Measurements from ENCODE around the gene PTPN1.

PTPN1 gene

DNA sequence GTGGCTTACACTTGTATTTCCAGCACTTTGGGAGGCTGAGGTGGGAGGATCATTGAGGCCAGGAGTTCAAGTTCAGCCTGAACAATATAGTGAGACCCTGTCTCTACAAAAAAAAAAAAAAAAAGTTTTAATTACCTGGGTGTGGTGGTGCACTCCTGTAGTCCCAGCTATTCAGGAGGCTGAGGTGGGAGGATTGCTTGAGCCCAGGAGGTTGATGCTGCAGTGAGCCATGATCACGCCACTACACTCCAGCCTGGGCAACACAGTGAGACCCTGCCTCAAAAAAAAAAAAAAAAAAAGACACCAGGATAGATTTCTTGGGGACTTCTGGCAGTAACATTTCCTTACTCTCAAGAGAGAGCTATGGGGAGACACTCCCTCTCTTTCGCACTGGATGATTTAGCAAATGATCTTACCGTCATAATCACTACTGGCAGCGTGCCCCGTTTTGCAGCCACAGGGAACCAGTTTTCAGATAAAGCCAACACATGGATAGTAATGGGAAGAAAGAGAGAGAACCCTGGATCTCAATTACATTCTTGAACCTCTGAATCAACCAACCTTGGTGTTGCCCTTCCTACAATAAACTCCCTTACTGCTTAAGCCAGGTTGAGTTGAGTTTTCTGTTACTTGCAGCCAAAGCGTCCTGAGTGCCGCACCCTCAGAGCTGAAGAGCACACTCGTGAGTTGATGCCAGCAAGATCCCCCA lies 18.1 kb upstream of the PTPN1 start:
- peaks cover 0 to 2% of the 10 kb centered on the region in 2 donors for H3K4me1 ChIP-seq (ENCODE audit: control insufficient read depth in 2 of 2, insufficient read depth in 1 of 2, low read depth in 1 of 2, low read length in 2 of 2)
- WGBS, 2 donors (ENCODE audit: extremely low coverage in 2 of 2, insufficient read length in 2 of 2, insufficient replicate concordance in 1 of 2): no CpG with 5 or more reads among the region's 8 CpGs

DNA sequence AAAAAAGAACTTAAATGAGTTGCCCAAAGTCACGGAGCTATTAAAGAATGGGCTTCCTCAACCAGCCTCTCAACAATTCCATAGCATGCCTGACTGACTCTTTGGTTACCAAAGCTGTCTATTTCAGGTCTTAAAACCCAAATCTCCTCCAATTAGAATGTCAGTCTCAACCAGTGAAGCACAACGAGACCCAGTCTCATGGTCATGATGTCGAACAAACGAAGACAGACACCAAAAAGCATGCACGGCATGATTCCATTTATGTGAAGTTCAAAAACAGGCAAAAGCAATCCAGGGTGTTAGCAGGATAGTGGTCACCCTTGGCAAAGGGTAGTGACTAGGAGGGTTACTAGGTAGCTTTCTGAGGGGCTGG lies 16.3 kb upstream of the PTPN1 start:
- Histone ChIP-seq H2BK5ac (ENCODE audit: low read length) (no peak overlapping the region), H3K14ac (ENCODE audit: low read length) (no peak overlapping the region), H3K4me3 (ENCODE audit: low read length in 2 of 2) (no peak overlapping the region), H3K9me3 (replicated peaks in 1 of 2; ENCODE audit: control insufficient read depth in 2 of 2, insufficient read depth in 1 of 2, low read depth in 1 of 2, low read length in 2 of 2) (no peaks in the 10 kb centered on the region), H4K91ac (ENCODE audit: low read depth, low read length, poor library complexity) (no peak overlapping the region), H3K36me3 (replicated peaks in 1 of 2; ENCODE audit: control insufficient read depth in 2 of 2, insufficient read depth in 2 of 2, low read length in 2 of 2) (no peaks in the 10 kb centered on the region), H2BK15ac (ENCODE audit: low read length) (no peak overlapping the region), H4K8ac (ENCODE audit: low read depth, low read length) (no peak overlapping the region), H2AK5ac (ENCODE audit: low read depth, low read length) (no peak overlapping the region), H3K27ac (replicated peaks; ENCODE audit: low read length) (no peak overlapping the region), H3K18ac (ENCODE audit: low read length) (no peak overlapping the region), H3K4me1 (ENCODE audit: control insufficient read depth in 2 of 2, insufficient read depth in 1 of 2, low read depth in 1 of 2, low read length in 2 of 2) (peaks cover 0 to 2% of the 10 kb centered on the region in 2 donors), H3K27me3 (ENCODE audit: control insufficient read depth in 3 of 3, insufficient read depth in 3 of 3, low read depth in 1 of 3, low read length in 3 of 3) (no peaks in the 10 kb centered on the region), H3K9ac (ENCODE audit: low read depth, low read length, poor library complexity) (no peak overlapping the region), H3K4ac (ENCODE audit: low read length) (no peak overlapping the region), H3K23ac (ENCODE audit: low read depth, low read length, poor library complexity) (no peak overlapping the region), H2BK120ac (ENCODE audit: low read depth, low read length) (no peak overlapping the region), H3K79me1 (ENCODE audit: low read depth, low read length) (no peaks in the 10 kb centered on the region), H3K4me2 (ENCODE audit: insufficient read depth, low read length, poor library complexity, severe bottlenecking) (no peak overlapping the region), H2AFZ (ENCODE audit: low read length) (no peak overlapping the region), H2BK12ac (ENCODE audit: low read length) (no peak overlapping the region)
- DNase-seq (ENCODE audit: low spot score): no peak
- no CpG with 5 or more reads among the region's 5 CpGs for WGBS, 2 donors (ENCODE audit: extremely low coverage in 2 of 2, insufficient read length in 2 of 2, insufficient replicate concordance in 1 of 2)

More for the DNA sequence above, 18.1 kb upstream of the PTPN1 start:
- Histone ChIP-seq H4K8ac (ENCODE audit: low read depth, low read length) (no peak overlapping the region), H3K4me3 (ENCODE audit: low read length in 2 of 2) (no peak overlapping the region), H2BK15ac (ENCODE audit: low read length) (no peak overlapping the region), H3K27me3 (ENCODE audit: control insufficient read depth in 3 of 3, insufficient read depth in 3 of 3, low read depth in 1 of 3, low read length in 3 of 3) (no peaks in the 10 kb centered on the region), H3K18ac (ENCODE audit: low read length) (no peak overlapping the region), H2AFZ (ENCODE audit: low read length) (no peak overlapping the region), H3K4me2 (ENCODE audit: insufficient read depth, low read length, poor library complexity, severe bottlenecking) (no peak overlapping the region), H3K9me3 (replicated peaks in 1 of 2; ENCODE audit: control insufficient read depth in 2 of 2, insufficient read depth in 1 of 2, low read depth in 1 of 2, low read length in 2 of 2) (no peaks in the 10 kb centered on the region), H2AK5ac (ENCODE audit: low read depth, low read length) (no peak overlapping the region), H3K4ac (ENCODE audit: low read length) (no peak overlapping the region), H2BK120ac (ENCODE audit: low read depth, low read length) (no peak overlapping the region), H2BK12ac (ENCODE audit: low read length) (no peak overlapping the region), H3K79me1 (ENCODE audit: low read depth, low read length) (no peaks in the 10 kb centered on the region), H2BK5ac (ENCODE audit: low read length) (no peak overlapping the region), H3K27ac (replicated peaks; ENCODE audit: low read length) (no peak overlapping the region), H3K23ac (ENCODE audit: low read depth, low read length, poor library complexity) (no peak overlapping the region), H3K36me3 (replicated peaks in 1 of 2; ENCODE audit: control insufficient read depth in 2 of 2, insufficient read depth in 2 of 2, low read length in 2 of 2) (no peaks in the 10 kb centered on the region), H3K9ac (ENCODE audit: low read depth, low read length, poor library complexity) (no peak overlapping the region), H4K91ac (ENCODE audit: low read depth, low read length, poor library complexity) (no peak overlapping the region), H3K14ac (ENCODE audit: low read length) (no peak overlapping the region)
- DNase-seq (ENCODE audit: low spot score): no peak

DNA sequence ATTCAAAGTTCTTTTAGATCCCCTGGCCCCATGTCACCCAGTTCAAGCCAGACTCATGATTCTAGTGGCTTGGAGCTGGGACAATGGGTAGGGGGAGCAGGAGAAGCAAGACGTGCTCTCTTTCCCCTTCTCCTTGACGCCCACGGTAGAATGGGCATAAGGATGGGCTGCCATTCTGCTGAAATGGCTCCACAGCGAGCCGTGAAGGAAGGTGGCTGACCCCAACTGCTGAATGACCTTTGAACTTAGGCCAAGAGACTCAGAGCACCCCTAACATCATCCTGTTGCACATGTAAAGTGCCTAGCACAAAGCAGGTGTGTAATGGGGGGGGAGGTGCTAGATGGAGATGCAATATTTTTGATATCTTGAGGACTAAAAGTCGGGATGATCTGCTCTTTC lies 15.8 kb upstream of the PTPN1 start:
- no peaks in the 10 kb centered on the region for H3K27me3 ChIP-seq (ENCODE audit: control insufficient read depth in 3 of 3, insufficient read depth in 3 of 3, low read depth in 1 of 3, low read length in 3 of 3)
- H3K36me3 ChIP-seq (replicated peaks in 1 of 2; ENCODE audit: control insufficient read depth in 2 of 2, insufficient read depth in 2 of 2, low read length in 2 of 2): no peaks in the 10 kb centered on the region
- H3K79me1 ChIP-seq (ENCODE audit: low read depth, low read length): no peaks in the 10 kb centered on the region
- H2BK120ac ChIP-seq (ENCODE audit: low read depth, low read length): no peak overlapping the region
- no peak overlapping the region for H3K27ac ChIP-seq (replicated peaks; ENCODE audit: low read length)
- no peak overlapping the region for H4K91ac ChIP-seq (ENCODE audit: low read depth, low read length, poor library complexity)
- no peak for DNase-seq (ENCODE audit: low spot score)
- no peak overlapping the region for H2AFZ ChIP-seq (ENCODE audit: low read length)
- H2AK5ac ChIP-seq (ENCODE audit: low read depth, low read length): no peak overlapping the region
- no CpG with 5 or more reads among the region's 6 CpGs for WGBS, 2 donors (ENCODE audit: extremely low coverage in 2 of 2, insufficient read length in 2 of 2, insufficient replicate concordance in 1 of 2)
- no peak overlapping the region for H3K4me3 ChIP-seq (ENCODE audit: low read length in 2 of 2)
- no peaks in the 10 kb centered on the region for H3K9me3 ChIP-seq (replicated peaks in 1 of 2; ENCODE audit: control insufficient read depth in 2 of 2, insufficient read depth in 1 of 2, low read depth in 1 of 2, low read length in 2 of 2)
- H3K4me1 ChIP-seq (ENCODE audit: control insufficient read depth in 2 of 2, insufficient read depth in 1 of 2, low read depth in 1 of 2, low read length in 2 of 2): peaks cover 0 to 2% of the 10 kb centered on the region in 2 donors
- peak overlapping the region; percentile 67 for H3K23ac ChIP-seq (ENCODE audit: low read depth, low read length, poor library complexity)
- no peak overlapping the region for H2BK5ac ChIP-seq (ENCODE audit: low read length)
- H3K9ac ChIP-seq (ENCODE audit: low read depth, low read length, poor library complexity): peak overlapping the region; percentile 16
- H3K14ac ChIP-seq (ENCODE audit: low read length): peak overlapping the region; percentile 27
- H3K4me2 ChIP-seq (ENCODE audit: insufficient read depth, low read length, poor library complexity, severe bottlenecking): peak overlapping the region; percentile 14
- H2BK12ac ChIP-seq (ENCODE audit: low read length): no peak overlapping the region
- no peak overlapping the region for H2BK15ac ChIP-seq (ENCODE audit: low read length)
- no peak overlapping the region for H4K8ac ChIP-seq (ENCODE audit: low read depth, low read length)
- peak overlapping the region; percentile 85 for H3K4ac ChIP-seq (ENCODE audit: low read length)
- no peak overlapping the region for H3K18ac ChIP-seq (ENCODE audit: low read length)

DNA sequence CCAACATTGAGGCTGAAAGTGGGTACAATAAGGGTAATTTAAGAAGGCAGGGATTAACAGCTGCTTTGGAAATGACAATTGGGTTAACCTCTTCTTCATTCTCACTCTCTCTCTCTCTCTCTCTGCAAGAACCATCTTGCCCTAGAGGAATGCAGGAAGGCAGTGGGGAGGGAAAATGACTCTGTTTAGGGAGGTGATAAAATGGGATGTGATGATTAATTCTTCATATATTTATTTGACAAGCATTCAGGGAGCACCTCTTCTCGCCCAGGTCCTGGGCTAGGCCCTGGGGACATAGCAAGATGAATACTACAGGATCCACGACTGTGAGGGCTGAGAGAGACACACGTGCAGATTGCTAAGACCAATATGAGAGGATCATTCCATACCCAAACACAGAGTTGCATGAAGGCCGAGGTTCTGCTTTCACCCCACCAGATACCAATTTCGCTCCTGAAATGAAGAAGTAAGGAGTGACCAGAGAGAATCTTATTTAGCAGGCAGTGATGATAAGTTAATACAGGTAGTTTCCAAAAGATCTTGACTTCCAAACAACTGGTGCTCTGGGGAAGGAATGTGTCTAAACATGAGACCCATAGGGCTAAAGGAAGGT lies 13.3 kb upstream of the PTPN1 start:
- Histone ChIP-seq H4K8ac (ENCODE audit: low read depth, low read length) (no peak overlapping the region), H3K9ac (ENCODE audit: low read depth, low read length, poor library complexity) (no peak overlapping the region), H3K4ac (ENCODE audit: low read length) (no peak overlapping the region), H2BK5ac (ENCODE audit: low read length) (no peak overlapping the region), H2BK12ac (ENCODE audit: low read length) (no peak overlapping the region), H3K27me3 (ENCODE audit: control insufficient read depth in 3 of 3, insufficient read depth in 3 of 3, low read depth in 1 of 3, low read length in 3 of 3) (no peaks in the 10 kb centered on the region), H3K4me2 (ENCODE audit: insufficient read depth, low read length, poor library complexity, severe bottlenecking) (no peak overlapping the region), H3K4me3 (ENCODE audit: low read length in 2 of 2) (no peak overlapping the region), H2AK5ac (ENCODE audit: low read depth, low read length) (no peak overlapping the region), H3K36me3 (replicated peaks in 1 of 2; ENCODE audit: control insufficient read depth in 2 of 2, insufficient read depth in 2 of 2, low read length in 2 of 2) (no peaks in the 10 kb centered on the region), H3K9me3 (replicated peaks in 1 of 2; ENCODE audit: control insufficient read depth in 2 of 2, insufficient read depth in 1 of 2, low read depth in 1 of 2, low read length in 2 of 2) (no peaks in the 10 kb centered on the region), H2AFZ (ENCODE audit: low read length) (no peak overlapping the region), H4K91ac (ENCODE audit: low read depth, low read length, poor library complexity) (no peak overlapping the region), H3K27ac (replicated peaks; ENCODE audit: low read length) (no peak overlapping the region), H3K4me1 (ENCODE audit: control insufficient read depth in 2 of 2, insufficient read depth in 1 of 2, low read depth in 1 of 2, low read length in 2 of 2) (peaks cover 0 to 2% of the 10 kb centered on the region in 2 donors), H2BK120ac (ENCODE audit: low read depth, low read length) (no peak overlapping the region), H3K79me1 (ENCODE audit: low read depth, low read length) (no peaks in the 10 kb centered on the region), H3K14ac (ENCODE audit: low read length) (no peak overlapping the region), H2BK15ac (ENCODE audit: low read length) (no peak overlapping the region), H3K18ac (ENCODE audit: low read length) (no peak overlapping the region), H3K23ac (ENCODE audit: low read depth, low read length, poor library complexity) (no peak overlapping the region)
- DNase-seq (ENCODE audit: low spot score): no peak
- WGBS, 2 donors (ENCODE audit: extremely low coverage in 2 of 2, insufficient read length in 2 of 2, insufficient replicate concordance in 1 of 2): no CpG with 5 or more reads among the region's 5 CpGs
